Neutrophil (primary cell): Measurements from ENCODE around the gene SIX5.
"Not testable (repeated sequence)": the region's sequence is repeated elsewhere in the genome, so short reads cannot be mapped to it uniquely, and the experiment has no call there.

Experiments
- H3K27ac ChIP-seq: fragments of 200-600 bp; sonication (generic); 2 replicates; pipeline ENCODE4 v1.5.1; 2016; ENCODE audit warnings: mild to moderate bottlenecking, moderate library complexity
- H3K27me3 ChIP-seq: fragments of 200-600 bp; sonication (generic); 2 replicates; pipeline ENCODE4 v1.6.0; 2016; ENCODE audit warnings: mild to moderate bottlenecking
- H3K36me3 ChIP-seq: fragments of 200-600 bp; sonication (generic); 2 replicates; pipeline ENCODE4 v1.5.1; 2017
- H3K4me1 ChIP-seq, 2 experiments: fragments of 200-600 bp in 1 of 2; sonication (generic) in 1 of 2; 1 replicate in 1 of 2; 2 replicates in 1 of 2; pipeline versions ENCODE4 v1.5.1 to v1.6.1; 2013 to 2016; ENCODE audit warnings: low read depth in 1 of 2, low read length in 1 of 2, mild to moderate bottlenecking in 1 of 2, moderate library complexity in 1 of 2; ENCODE audit not compliant: control insufficient read depth in 1 of 2, insufficient read depth in 1 of 2
- H3K4me3 ChIP-seq, 2 experiments: fragments of 200-600 bp in 1 of 2; sonication (generic) in 1 of 2; 1 replicate in 1 of 2; 2 replicates in 1 of 2; pipeline ENCODE4 v1.5.1; 2013 to 2016; ENCODE audit warnings: low read depth in 1 of 2, low read length in 1 of 2, mild to moderate bottlenecking in 1 of 2, moderate library complexity in 1 of 2
- H3K9me3 ChIP-seq: fragments of 200-600 bp; sonication (generic); 2 replicates; pipeline ENCODE4 v1.5.1; 2016
- CTCF ChIP-seq: fragments of 200-600 bp; sonication (generic); IDR thresholded peaks from 2 replicates; pipeline ENCODE4 v1.5.1; 2016; ENCODE audit warnings: antibody characterized with exemption

SIX5 gene

GRCh38 chr19:45754323-45754722, 14.7 kb downstream of the SIX5 start:
- TF ChIP-seq CTCF: no peak
- Histone ChIP-seq H3K27me3 (peaks cover 62% of the 10 kb centered on the region), H3K36me3 (no peaks in the 10 kb centered on the region)

GRCh38 chr19:45753548-45753947, 15.5 kb downstream of the SIX5 start:
- Histone ChIP-seq H3K9me3 (no peaks in the 10 kb centered on the region), H3K4me3 (no peak overlapping the region), H3K27me3 (peaks cover 59% of the 10 kb centered on the region), H3K4me1 (no peaks in the 10 kb centered on the region), H3K36me3 (no peaks in the 10 kb centered on the region), H3K27ac (no peak overlapping the region)
- TF ChIP-seq CTCF: no peak

More at GRCh38 chr19:45754323-45754722, 14.7 kb downstream of the SIX5 start:
- no peaks in the 10 kb centered on the region for H3K4me1 ChIP-seq
- no peak overlapping the region for H3K4me3 ChIP-seq
- no peak overlapping the region for H3K27ac ChIP-seq
- no peaks in the 10 kb centered on the region for H3K9me3 ChIP-seq

GRCh38 chr19:45752639-45753038, 16.4 kb downstream of the SIX5 start:
- H3K36me3 ChIP-seq: no peaks in the 10 kb centered on the region
- H3K27me3 ChIP-seq: peaks cover 59% of the 10 kb centered on the region
- no peak overlapping the region for H3K4me3 ChIP-seq
- no peak for TF ChIP-seq CTCF
- H3K4me1 ChIP-seq: no peaks in the 10 kb centered on the region
- no peaks in the 10 kb centered on the region for H3K9me3 ChIP-seq
- H3K27ac ChIP-seq: no peak overlapping the region

GRCh38 chr19:45751483-45751882, 17.6 kb downstream of the SIX5 start:
- not testable (repeated sequence) for H3K9me3 ChIP-seq, H3K36me3 ChIP-seq, H3K27ac ChIP-seq, H3K4me3 ChIP-seq, H3K4me1 ChIP-seq
- H3K27me3 ChIP-seq: peaks cover 59% of the 10 kb centered on the region

- no peaks in the 10 kb centered on the region for H3K4me1 ChIP-seq
- H3K4me3 ChIP-seq: no peak overlapping the region
- H3K36me3 ChIP-seq: no peaks in the 10 kb centered on the region
- H3K27me3 ChIP-seq: peaks cover 71% of the 10 kb centered on the region
- no peaks in the 10 kb centered on the region for H3K9me3 ChIP-seq
- H3K27ac ChIP-seq: no peak overlapping the region
- TF ChIP-seq CTCF: no peak
These were observed 21.5 kb downstream of the SIX5 start for GRCh38 chr19:45747513-45747912.

GRCh38 chr19:45746866-45747265, 22.2 kb downstream of the SIX5 start:
- TF ChIP-seq CTCF: no peak
- peaks cover 72% of the 10 kb centered on the region for H3K27me3 ChIP-seq

More at GRCh38 chr19:45746866-45747265, 22.2 kb downstream of the SIX5 start:
- Histone ChIP-seq H3K4me1 (no peaks in the 10 kb centered on the region), H3K4me3 (no peak overlapping the region), H3K36me3 (no peaks in the 10 kb centered on the region), H3K9me3 (no peaks in the 10 kb centered on the region), H3K27ac (no peak overlapping the region)
